ENCODE measurements around the gene NMRK1.

DNA sequence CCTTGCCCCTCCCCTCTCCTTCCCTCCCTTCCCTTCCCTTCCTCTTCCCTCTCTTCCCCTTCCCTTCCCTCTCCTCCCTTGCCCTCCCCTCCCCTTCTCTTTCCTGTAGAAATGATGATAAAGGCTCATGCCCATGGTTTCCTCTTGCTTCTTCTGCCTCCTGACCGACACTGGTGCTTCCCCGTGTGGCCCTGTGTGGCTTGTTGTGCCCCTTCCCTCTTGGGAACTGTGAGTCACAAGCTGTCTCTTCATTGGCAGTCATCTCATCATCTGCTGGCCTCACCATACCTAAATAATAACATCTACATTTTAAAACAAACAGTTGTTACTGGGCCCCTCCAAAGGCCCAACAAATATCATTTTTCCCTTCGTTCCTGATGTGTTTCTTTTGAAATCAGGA lies 48.2 kb downstream of the NMRK1 start:
- TF ChIP-seq, protein P1, sequence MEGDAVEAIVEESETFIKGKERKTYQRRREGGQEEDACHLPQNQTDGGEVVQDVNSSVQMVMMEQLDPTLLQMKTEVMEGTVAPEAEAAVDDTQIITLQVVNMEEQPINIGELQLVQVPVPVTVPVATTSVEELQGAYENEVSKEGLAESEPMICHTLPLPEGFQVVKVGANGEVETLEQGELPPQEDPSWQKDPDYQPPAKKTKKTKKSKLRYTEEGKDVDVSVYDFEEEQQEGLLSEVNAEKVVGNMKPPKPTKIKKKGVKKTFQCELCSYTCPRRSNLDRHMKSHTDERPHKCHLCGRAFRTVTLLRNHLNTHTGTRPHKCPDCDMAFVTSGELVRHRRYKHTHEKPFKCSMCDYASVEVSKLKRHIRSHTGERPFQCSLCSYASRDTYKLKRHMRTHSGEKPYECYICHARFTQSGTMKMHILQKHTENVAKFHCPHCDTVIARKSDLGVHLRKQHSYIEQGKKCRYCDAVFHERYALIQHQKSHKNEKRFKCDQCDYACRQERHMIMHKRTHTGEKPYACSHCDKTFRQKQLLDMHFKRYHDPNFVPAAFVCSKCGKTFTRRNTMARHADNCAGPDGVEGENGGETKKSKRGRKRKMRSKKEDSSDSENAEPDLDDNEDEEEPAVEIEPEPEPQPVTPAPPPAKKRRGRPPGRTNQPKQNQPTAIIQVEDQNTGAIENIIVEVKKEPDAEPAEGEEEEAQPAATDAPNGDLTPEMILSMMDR (IDR thresholded peaks at IDR 0.05) = no peak
- no peak for TF ChIP-seq POLR2A (IDR thresholded peaks at IDR 0.05)
